HepG2 (cell line): ENCODE measurements around the gene C19orf47. TPM values are rescaled to one million over a fixed set of nuclear protein-coding genes. Genes with fewer than 3 reads are reported as not detected.

Experiments used
- ATAC-seq: fragments of 200-7000 bp; cut with Tn5 transposase; 3 replicates; pipeline ENCODE4 v1.9.1; 2020; ENCODE audit warnings: mild to moderate bottlenecking, moderate library complexity
- BruUV-seq: library from RNA; stranded (reverse); fragments of 400-500 nt; replicated peaks from 2 replicates; lab custom pipeline; 2021; lab: Mats Ljungman, UMichigan
- CTCF ChIA-PET: fragments of 300-600 bp; formaldehyde crosslinking; extraction: SDS; loops from one replicate; lab custom pipeline; 2021; ENCODE audit warnings: low total read pairs, inconsistent platforms, low intra/inter-chr PET ratio; lab: Yijun Ruan, JAX
- POLR2A ChIA-PET: fragments of 350-600 bp; sonication (Branson Sonifier 250); formaldehyde crosslinking; loops from one replicate; lab custom pipeline; 2020; ENCODE audit warnings: antibody characterized with exemption, inconsistent platforms; lab: Yijun Ruan, JAX
- DNase-seq: peaks from one replicate; pipeline ENCODE4 v3.0.0-alpha.2; 2015; ENCODE audit warnings: low spot score
- FAIRE-seq: peaks from 3 replicates; lab custom pipeline; 2011; peaks lifted over from hg19 to GRCh38; lab: Jason Lieb, UNC
- H2AFZ ChIP-seq: one replicate; pipeline ENCODE4 v1.6.1; 2011; ENCODE audit warnings: low read length, inconsistent platforms
- H3K27ac ChIP-seq: fragments of 300-600 bp; 3 replicates; pipeline ENCODE4 v1.8.0; 2011; ENCODE audit warnings: mixed run types, mild to moderate bottlenecking, mixed read lengths, low read length, inconsistent platforms; ENCODE audit not compliant: insufficient read depth; ENCODE audit errors: extremely low read length
- H3K27me3 ChIP-seq, 2 experiments: fragments of 200-600 bp in 1 of 2; 2 replicates in 1 of 2; 3 replicates in 1 of 2; pipeline versions ENCODE4 v1.6.0 to v1.8.0; 2011; ENCODE audit warnings: low read length in 2 of 2, mild to moderate bottlenecking in 2 of 2, moderate library complexity in 2 of 2, inconsistent platforms in 1 of 2; ENCODE audit not compliant: insufficient read depth in 2 of 2, control insufficient read depth in 1 of 2
- H3K36me3 ChIP-seq, 2 experiments: fragments of 200-600 bp in 1 of 2; replicated peaks in 1 of 2; 2 replicates in 1 of 2; 3 replicates in 1 of 2; pipeline versions ENCODE4 v1.5.1 to v1.8.0; 2011; ENCODE audit warnings: low read length in 2 of 2, inconsistent platforms in 1 of 2; ENCODE audit not compliant: insufficient read depth in 2 of 2, control insufficient read depth in 1 of 2
- H3K4me1 ChIP-seq: 2 replicates; pipeline ENCODE4 v1.5.1; 2012; ENCODE audit warnings: low read length, inconsistent platforms; ENCODE audit not compliant: insufficient read depth
- H3K4me2 ChIP-seq: 2 replicates; pipeline ENCODE4 v1.6.0; 2011; ENCODE audit warnings: low read depth, low read length, inconsistent platforms
- H3K4me3 ChIP-seq, 3 experiments: fragments of 200-600 bp in 1 of 3; sonication (generic), shearing (Covaris generic) in 1 of 3; replicated peaks in 1 of 3; 2 replicates each; pipeline ENCODE4 v1.5.1; 2011 to 2016; ENCODE audit warnings: low read length in 3 of 3, inconsistent platforms in 2 of 3, low read depth in 2 of 3, mild to moderate bottlenecking in 2 of 3, control low read depth in 1 of 3, mixed read lengths in 1 of 3; ENCODE audit not compliant: insufficient read depth in 1 of 3
- H3K79me2 ChIP-seq: one replicate; pipeline ENCODE4 v1.6.1; 2011; ENCODE audit warnings: low read length, inconsistent platforms; ENCODE audit not compliant: insufficient read depth
- H3K9ac ChIP-seq: 2 replicates; pipeline ENCODE4 v1.6.0; 2011; ENCODE audit warnings: mild to moderate bottlenecking, low read depth, low read length, inconsistent platforms; ENCODE audit not compliant: insufficient read depth
- H3K9me3 ChIP-seq: 2 replicates; pipeline ENCODE4 v1.5.1; 2012; ENCODE audit warnings: mild to moderate bottlenecking, low read length
- H4K20me1 ChIP-seq: 2 replicates; pipeline ENCODE4 v1.6.0; 2011; ENCODE audit warnings: inconsistent platforms, mild to moderate bottlenecking, low read length, moderate library complexity; ENCODE audit not compliant: insufficient read depth
- CTCF ChIP-seq: sonication (generic); formaldehyde crosslinking; IDR thresholded peaks from 2 replicates; pipeline ENCODE4 v1.5.0; 2020; ENCODE audit warnings: mild to moderate bottlenecking, missing genetic modification reagents, moderate library complexity
- RAD21 ChIP-seq: fragments of 450-650 bp; formaldehyde crosslinking; IDR thresholded peaks from 2 replicates; pipeline ENCODE4 v1.5.0; 2020; ENCODE audit warnings: mild to moderate bottlenecking
- SMC3 ChIP-seq: IDR thresholded peaks from 2 replicates; pipeline ENCODE4 v1.6.1; 2011; ENCODE audit warnings: low read length, improper control_type of control experiment
- SPEN ChIP-seq: sonication (generic); formaldehyde crosslinking; IDR thresholded peaks from 2 replicates; pipeline ENCODE4 v1.5.1; 2020; ENCODE audit warnings: low read depth, mild to moderate bottlenecking, missing genetic modification reagents
- STAG1 ChIP-seq: sonication (generic); formaldehyde crosslinking; IDR thresholded peaks from 2 replicates; pipeline ENCODE4 v1.4.0; 2020; ENCODE audit warnings: missing genetic modification reagents
- ZNF101 ChIP-seq: sonication (generic); formaldehyde crosslinking; IDR thresholded peaks from 2 replicates; pipeline ENCODE4 v1.4.0; 2020; ENCODE audit warnings: mild to moderate bottlenecking, low read depth, missing genetic modification reagents, borderline replicate concordance
- ZNF230 ChIP-seq: sonication (generic); formaldehyde crosslinking; IDR thresholded peaks from 2 replicates; pipeline ENCODE4 v1.4.0; 2020; ENCODE audit warnings: mild to moderate bottlenecking, missing genetic modification reagents
- ZNF34 ChIP-seq: sonication (generic); formaldehyde crosslinking; IDR thresholded peaks from 2 replicates; pipeline ENCODE4 v1.4.0; 2020; ENCODE audit warnings: mild to moderate bottlenecking, missing genetic modification reagents, borderline replicate concordance
- WGBS: methylation state at CpG from one replicate; pipeline ENCODE4 v1.1.6; 2017; ENCODE audit warnings: low lambda C conversion rate; 5-methylcytosine and 5-hydroxymethylcytosine counted together
- in situ Hi-C: cut with HindIII; loops from 2 replicates; pipeline ENCODE4 v1.10.0; 2017; ENCODE audit warnings: low pct_unique_long_range_greater_than_20kb; ENCODE audit not compliant: extremely low pct_ligation_motif_present
- intact Hi-C: fragments of 100-400 bp; cut with micrococcal nuclease; formaldehyde crosslinking; loops from one replicate; pipeline ENCODE4 v1.10.0; 2022; ENCODE audit not compliant: unreplicated experiment
- polyA plus RNA-seq, 8 experiments: library from polyadenylated mRNA; depleted of rRNA in 3 of 8; stranded (reverse) in 7 of 8; unstranded in 1 of 8; fragments of >200 nt; fragmentation: Illumina TruSeq in 4 of 8; extraction: Trizol in 4 of 8; gene quantifications; 2 replicates each; pipeline versions ENCODE4 v1.2.1 to v1.2.3, GENCODE V29; 2011 to 2016; ENCODE audit warnings: low read depth in 4 of 8, missing spikeins in 1 of 8, mixed read lengths in 1 of 8; ENCODE audit not compliant: insufficient read depth in 1 of 8
- total RNA-seq, 5 experiments: library from RNA; depleted of rRNA; stranded (reverse); fragments of >200 nt; fragmentation: Illumina TruSeq; extraction: Trizol; gene quantifications; 2 replicates each; pipeline ENCODE4 v1.2.3, GENCODE V29; 2016; ENCODE audit warnings: low read depth in 1 of 5

C19orf47 gene
- total and polyA plus RNA-seq, 2 of the 13 experiments (the other 11 are each of a cell fraction or from before 2014, with no cell fraction given) = 8.1 to 10.6 TPM

GRCh38 chr19:40305403-40305802, 42.8 kb downstream of the C19orf47 start:
- Histone ChIP-seq H2AFZ (no peak overlapping the region), H3K4me1 (no peaks in the 10 kb centered on the region), H3K36me3 (no peaks in the 10 kb centered on the region), H3K4me3 (no peak overlapping the region), H3K4me2 (no peak overlapping the region), H3K79me2 (no peaks in the 10 kb centered on the region), H3K27ac (no peak overlapping the region), H3K9me3 (no peaks in the 10 kb centered on the region), H4K20me1 (no peaks in the 10 kb centered on the region), H3K9ac (no peak overlapping the region), H3K27me3 (no peaks in the 10 kb centered on the region)
- POLR2A ChIA-PET = interaction anchor here (0.7 kb wide), 1 partner anchor 121 kb away, joined by 3 read pairs; the partner anchor contains the start of gene SERTAD1
- in situ Hi-C loops (no loop called here), intact Hi-C loops (loop anchor here (5.0 to 10.0 kb wide), 2 partner anchors 87 to 219 kb away; partner anchors contain the start of gene HIPK4)
- ATAC-seq (peak; percentile 64), DNase-seq (peak; percentile 78), FAIRE-seq (peak; percentile 42)
- no peak for TF ChIP-seq SPEN (CRISPR knock-in tag)
- TF ChIP-seq ZNF101 (CRISPR knock-in tag) = no peak
- peak; percentile 76 for TF ChIP-seq CTCF (CRISPR knock-in tag)
- peak; percentile 85 for TF ChIP-seq STAG1 (CRISPR knock-in tag)
- peak; percentile 80 for TF ChIP-seq SMC3
- TF ChIP-seq ZNF34 (CRISPR knock-in tag) = no peak
- no peak for TF ChIP-seq ZNF230 (CRISPR knock-in tag)
- peak; percentile 67; the same call in 1 of the 2 replicates for TF ChIP-seq RAD21 (CRISPR knock-in tag)
- BruUV-seq = no TSS peak
- CTCF ChIA-PET = interaction anchor here (1.1 kb wide), 1 partner anchor 83 kb away, joined by 3 read pairs; no protein-coding TSS in a partner anchor
- 18% methylated on average over 5 of the region's 5 CpGs for WGBS
